NCI-H146 (cell line): ENCODE data around the gene CAPN5.

Experiments
- DNase-seq: peaks from one replicate; lab custom pipeline; 2025; lab: John Stamatoyannopoulos, UW

CAPN5 gene

GRCh38 chr11:77149716-77150392 lies 83.1 kb downstream of the CAPN5 start:
- DNase-seq: no peak

- no peak for DNase-seq
Observed at GRCh38 chr11:77150836-77151235, 84.1 kb downstream of the CAPN5 start.

- DNase-seq: no peak
Observed at GRCh38 chr11:77151804-77152509, 85.2 kb downstream of the CAPN5 start.

GRCh38 chr11:77152846-77153245 lies 86.1 kb downstream of the CAPN5 start:
- no peak for DNase-seq

GRCh38 chr11:77153276-77154185 lies 86.8 kb downstream of the CAPN5 start:
- no peak for DNase-seq

GRCh38 chr11:77154381-77155081 lies 87.8 kb downstream of the CAPN5 start:
- no peak for DNase-seq

GRCh38 chr11:77155082-77155475 lies 88.3 kb downstream of the CAPN5 start:
- DNase-seq: no peak

- DNase-seq: no peak
Observed at GRCh38 chr11:77155556-77156130, 88.9 kb downstream of the CAPN5 start.

GRCh38 chr11:77156396-77157195 lies 89.8 kb downstream of the CAPN5 start:
- DNase-seq: no peak

- DNase-seq: no peak
Observed at GRCh38 chr11:77158041-77158695, 91.4 kb downstream of the CAPN5 start.

GRCh38 chr11:77159219-77159936 lies 92.6 kb downstream of the CAPN5 start:
- no peak for DNase-seq

- DNase-seq: no peak
Observed at GRCh38 chr11:77159937-77160495, 93.2 kb downstream of the CAPN5 start.

- no peak for DNase-seq
Observed at GRCh38 chr11:77163271-77163670, 96.5 kb downstream of the CAPN5 start.

GRCh38 chr11:77165066-77165465 lies 98.3 kb downstream of the CAPN5 start:
- no peak for DNase-seq

GRCh38 chr11:77166021-77166420 lies 99.2 kb downstream of the CAPN5 start:
- no peak for DNase-seq

- DNase-seq: no peak
Observed at GRCh38 chr11:77167111-77167626, 100.4 kb downstream of the CAPN5 start.

GRCh38 chr11:77167791-77168190 lies 101.0 kb downstream of the CAPN5 start:
- no peak for DNase-seq

GRCh38 chr11:77170107-77170506 lies 103.3 kb downstream of the CAPN5 start:
- DNase-seq: no peak

- DNase-seq: no peak
Observed at GRCh38 chr11:77171254-77171653, 104.5 kb downstream of the CAPN5 start.
